GM12878 (cell line): Measurements from ENCODE around the gene GPR21. TPM values are rescaled to one million over a fixed set of nuclear protein-coding genes. Genes with fewer than 3 reads are reported as not detected.

Experiments
- ATAC-seq: fragments of 200-7000 bp; cut with Tn5 transposase; 3 replicates; pipeline ENCODE4 v1.9.1; 2020; ENCODE audit warnings: mild to moderate bottlenecking, moderate library complexity
- BruUV-seq: library from RNA; stranded (reverse); fragments of 400-500 nt; replicated peaks from 2 replicates; lab custom pipeline; 2021; lab: Mats Ljungman, UMichigan
- CTCF ChIA-PET: fragments of 300-600 bp; sonication (Branson Sonifier 250); formaldehyde crosslinking; extraction: SDS; loops from one replicate; lab custom pipeline; 2021; ENCODE audit warnings: inconsistent platforms; lab: Yijun Ruan, JAX
- POLR2A ChIA-PET: fragments of 350-600 bp; formaldehyde crosslinking; extraction: SDS; loops from one replicate; lab custom pipeline; 2021; ENCODE audit warnings: inconsistent platforms; lab: Charles Lee
- RAD21 ChIA-PET: fragments of 300-600 bp; sonication (Branson Sonifier 250); formaldehyde crosslinking; loops from one replicate; lab custom pipeline; 2023; ENCODE audit warnings: antibody characterized with exemption; ENCODE audit not compliant: unreplicated experiment; lab: Charles Lee
- SMC1A ChIA-PET: fragments of 300-600 bp; sonication (Branson Sonifier 250); formaldehyde crosslinking; loops from one replicate; lab custom pipeline; 2023; ENCODE audit not compliant: unreplicated experiment, uncharacterized antibody; lab: Charles Lee
- DNase-seq: peaks from one replicate; pipeline ENCODE4 v3.0.0-alpha.2; 2011; ENCODE audit warnings: low read depth, low spot score
- FAIRE-seq: peaks from 3 replicates; lab custom pipeline; 2011; peaks lifted over from hg19 to GRCh38; lab: Jason Lieb, UNC
- H2AFZ ChIP-seq: 2 replicates; pipeline ENCODE4 v1.6.0; 2011; ENCODE audit warnings: low read depth, low read length, control low read depth; ENCODE audit not compliant: control insufficient read depth
- H3K27ac ChIP-seq: 2 replicates; pipeline ENCODE4 v1.5.1; 2011; ENCODE audit warnings: control low read depth; ENCODE audit not compliant: control insufficient read depth, insufficient read depth
- H3K27me3 ChIP-seq, 2 experiments: replicated peaks in 1 of 2; 2 replicates each; pipeline versions ENCODE4 v1.6.0 to v1.6.1; 2011; ENCODE audit warnings: low read length in 1 of 2; ENCODE audit not compliant: control insufficient read depth in 2 of 2, insufficient read depth in 2 of 2
- H3K36me3 ChIP-seq, 2 experiments: 2 replicates each; pipeline ENCODE4 v1.5.1; 2011; ENCODE audit warnings: low read length in 1 of 2; ENCODE audit not compliant: control insufficient read depth in 2 of 2, insufficient read depth in 2 of 2
- H3K4me1 ChIP-seq: 2 replicates; pipeline ENCODE4 v1.6.1; 2011; ENCODE audit warnings: mild to moderate bottlenecking, low read length, moderate library complexity, mixed read lengths; ENCODE audit not compliant: control insufficient read depth, insufficient read depth
- H3K4me2 ChIP-seq: 2 replicates; pipeline ENCODE4 v1.6.0; 2011; ENCODE audit warnings: control low read depth; ENCODE audit not compliant: control insufficient read depth, insufficient read depth
- H3K4me3 ChIP-seq: fragments of 200-600 bp; sonication (generic); 2 replicates; pipeline ENCODE4 v1.5.1; 2016
- H3K79me2 ChIP-seq: 2 replicates; pipeline ENCODE4 v1.6.0; 2011; ENCODE audit warnings: low read length; ENCODE audit not compliant: control insufficient read depth, insufficient read depth
- H3K9ac ChIP-seq: 2 replicates; pipeline ENCODE4 v1.8.0; 2011; ENCODE audit warnings: low read length, control low read depth, mixed read lengths; ENCODE audit not compliant: control insufficient read depth, insufficient read depth
- H3K9me3 ChIP-seq: replicated peaks from 3 replicates; pipeline ENCODE4 v1.5.1; 2011; ENCODE audit warnings: mild to moderate bottlenecking, low read length; ENCODE audit not compliant: control insufficient read depth, insufficient read depth
- H4K20me1 ChIP-seq: 2 replicates; pipeline ENCODE4 v1.6.0; 2011; ENCODE audit not compliant: control insufficient read depth, insufficient read depth
- CBFB ChIP-seq: IDR thresholded peaks from 2 replicates; pipeline ENCODE4 v1.6.1; 2016; ENCODE audit warnings: antibody characterized with exemption, low read depth
- ETV6 ChIP-seq, 2 experiments: fragments of 450-650 bp in 1 of 2; IDR thresholded peaks in 1 of 2; conservative IDR thresholded peaks in 1 of 2; 2 replicates each; pipeline ENCODE4 v1.6.1; 2014; ENCODE audit warnings: antibody characterized with exemption in 1 of 2, borderline replicate concordance in 1 of 2, low read depth in 1 of 2, mild to moderate bottlenecking in 1 of 2, moderate library complexity in 1 of 2
- FOS ChIP-seq: IDR thresholded peaks from 3 replicates; pipeline ENCODE4 v1.6.1; 2011; ENCODE audit warnings: borderline replicate concordance; ENCODE audit not compliant: insufficient read length; ENCODE audit errors: extremely low read depth
- HCFC1 ChIP-seq: fragments of 150-350 bp; IDR thresholded peaks from 2 replicates; pipeline ENCODE4 v1.6.1; 2014; ENCODE audit warnings: low read length
- KLF5 ChIP-seq: fragments of 450-650 bp; IDR thresholded peaks from 2 replicates; pipeline ENCODE4 v1.6.1; 2014; ENCODE audit warnings: mild to moderate bottlenecking; ENCODE audit not compliant: partially characterized antibody
- NFYB ChIP-seq: IDR thresholded peaks from 2 replicates; pipeline ENCODE4 v1.6.1; 2011; ENCODE audit warnings: low read depth, mild to moderate bottlenecking, low read length, improper control_type of control experiment, moderate library complexity; ENCODE audit not compliant: insufficient read depth
- NR2C1 ChIP-seq: fragments of 450-650 bp; IDR thresholded peaks from 2 replicates; pipeline ENCODE4 v1.6.1; 2017; ENCODE audit warnings: antibody characterized with exemption, mild to moderate bottlenecking, moderate library complexity
- PAX5 ChIP-seq: IDR thresholded peaks from 2 replicates; pipeline ENCODE4 v1.6.1; 2011; ENCODE audit warnings: low read depth, low read length, borderline replicate concordance
- RB1 ChIP-seq: fragments of 450-650 bp; formaldehyde crosslinking; IDR thresholded peaks from 2 replicates; pipeline ENCODE4 v1.6.1; 2017; ENCODE audit warnings: mild to moderate bottlenecking, borderline replicate concordance
- RCOR1 ChIP-seq: conservative IDR thresholded peaks from 2 replicates; pipeline ENCODE4 v1.6.1; 2012; ENCODE audit warnings: low read depth, low read length, improper control_type of control experiment
- SIN3A ChIP-seq: IDR thresholded peaks from 2 replicates; pipeline ENCODE4 v1.6.1; 2012; ENCODE audit warnings: low read depth, low read length, improper control_type of control experiment
- SPI1 ChIP-seq: IDR thresholded peaks from 2 replicates; pipeline ENCODE4 v1.6.1; 2011; ENCODE audit warnings: low read depth, mild to moderate bottlenecking, low read length, moderate library complexity, borderline replicate concordance; ENCODE audit not compliant: insufficient read depth
- TCF3 ChIP-seq: IDR thresholded peaks from 2 replicates; pipeline ENCODE4 v1.6.1; 2012; ENCODE audit warnings: low read depth, mild to moderate bottlenecking, low read length, borderline replicate concordance; ENCODE audit not compliant: insufficient read depth
- TCF7 ChIP-seq: IDR thresholded peaks from 2 replicates; pipeline ENCODE4 v1.6.1; 2014; ENCODE audit warnings: antibody characterized with exemption, borderline replicate concordance
- ZSCAN29 ChIP-seq: fragments of 450-650 bp; IDR thresholded peaks from 2 replicates; pipeline ENCODE4 v1.6.1; 2017; ENCODE audit warnings: mild to moderate bottlenecking, moderate library complexity
- WGBS: methylation state at CpG from one replicate; pipeline ENCODE4 v1.1.6; 2016; ENCODE audit warnings: low lambda C conversion rate; ENCODE audit not compliant: insufficient replicate concordance, insufficient coverage; ENCODE audit errors: missing lambda C conversion rate; 5-methylcytosine and 5-hydroxymethylcytosine counted together
- in situ Hi-C: fragments of 300-500 bp; cut with MboI; formaldehyde crosslinking; loops from 9 replicates; pipeline ENCODE4 v1.14.3; 2018; ENCODE audit warnings: mixed read lengths
- intact Hi-C: fragments of 100-400 bp; cut with micrococcal nuclease; formaldehyde crosslinking; loops from one replicate; pipeline ENCODE4 v1.14.2; 2022; ENCODE audit not compliant: unreplicated experiment
- polyA plus RNA-seq, 11 experiments: library from polyadenylated mRNA; depleted of rRNA in 4 of 11; unstranded in 6 of 11; stranded (reverse) in 5 of 11; fragments of >200 nt; fragmentation: Nextera tagmentation in 4 of 11; fragmentation: Illumina TruSeq in 1 of 11; extraction: Ambion mirVana in 4 of 11; extraction: Trizol in 1 of 11; gene quantifications; 1 replicate in 1 of 11; 2 replicates in 10 of 11; pipeline versions ENCODE4 v1.2.1 to v1.2.3, GENCODE V29; 2011 to 2016; ENCODE audit warnings: inconsistent platforms in 2 of 11, missing spikeins in 2 of 11, low read depth in 1 of 11
- total RNA-seq, 4 experiments: library from RNA; depleted of rRNA in 3 of 4; stranded (reverse); fragments of >200 nt in 3 of 4; fragmentation: Illumina TruSeq in 1 of 4; extraction: Trizol in 1 of 4; gene quantifications; 2 replicates each; pipeline versions ENCODE4 v1.2.1 to v1.2.3, GENCODE V29; 2013 to 2021
- TF ChIP-seq, protein P1 (sequence below): IDR thresholded peaks from 2 replicates; pipeline ENCODE4 v1.6.1; 2011; ENCODE audit warnings: low read depth, low read length, improper control_type of control experiment, borderline replicate concordance
- TF ChIP-seq, protein P2 (sequence below): fragments of 450-650 bp; formaldehyde crosslinking; IDR thresholded peaks from 2 replicates; pipeline ENCODE4 v1.4.0; 2020; ENCODE audit warnings: mild to moderate bottlenecking, moderate library complexity
- TF ChIP-seq, protein P3 (sequence below): fragments of 450-650 bp; IDR thresholded peaks from 2 replicates; pipeline ENCODE4 v1.6.1; 2014; ENCODE audit warnings: mild to moderate bottlenecking
- TF ChIP-seq, protein P4 (sequence below): fragments of 450-650 bp; IDR thresholded peaks from 2 replicates; pipeline ENCODE4 v1.6.1; 2016; ENCODE audit warnings: mild to moderate bottlenecking

The GPR21 gene
- total and polyA plus RNA-seq, 10 of the 15 experiments (the other 5 are each of a cell fraction or from before 2014, with no cell fraction given) = 0.09 to 1.9 (median 0.57) TPM; not detected in 4

DNA sequence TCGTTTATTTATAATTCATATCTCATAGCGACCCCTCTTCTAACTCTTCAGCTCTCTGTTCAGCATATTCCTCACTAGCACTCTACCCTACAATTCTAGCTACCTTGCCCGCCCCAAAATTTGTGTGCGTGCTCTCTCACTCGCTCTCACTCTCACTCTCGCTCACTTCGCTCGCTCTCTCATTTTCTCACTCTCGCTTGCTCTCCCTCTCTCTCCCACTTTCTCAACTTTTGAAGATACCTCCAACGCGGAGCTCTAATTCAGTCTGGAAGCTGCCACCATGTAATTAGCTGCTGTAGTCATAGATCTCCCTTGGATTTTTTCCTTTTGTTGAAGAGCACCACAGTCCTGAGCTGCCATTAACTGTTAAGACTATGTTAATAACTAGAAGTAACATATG lies 30.4 kb downstream of the GPR21 start:
- no peaks in the 10 kb centered on the region for H3K27me3 ChIP-seq
- no peak for DNase-seq
- 98% methylated on average over 11 of the region's 11 CpGs for WGBS
- no peak for TF ChIP-seq FOS
- TF ChIP-seq, protein P1, sequence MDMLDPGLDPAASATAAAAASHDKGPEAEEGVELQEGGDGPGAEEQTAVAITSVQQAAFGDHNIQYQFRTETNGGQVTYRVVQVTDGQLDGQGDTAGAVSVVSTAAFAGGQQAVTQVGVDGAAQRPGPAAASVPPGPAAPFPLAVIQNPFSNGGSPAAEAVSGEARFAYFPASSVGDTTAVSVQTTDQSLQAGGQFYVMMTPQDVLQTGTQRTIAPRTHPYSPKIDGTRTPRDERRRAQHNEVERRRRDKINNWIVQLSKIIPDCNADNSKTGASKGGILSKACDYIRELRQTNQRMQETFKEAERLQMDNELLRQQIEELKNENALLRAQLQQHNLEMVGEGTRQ = no peak
- TF ChIP-seq TCF3 = no peak
- TF ChIP-seq ETV6 (conservative IDR thresholded peaks at IDR 0.05 in 1 of 2, IDR thresholded peaks at IDR 0.05 in 1 of 2; ENCODE audit: borderline replicate concordance in 1 of 2, low read depth in 1 of 2) = no peak
- TF ChIP-seq NR2C1 = no peak
- TF ChIP-seq PAX5 = no peak
- TF ChIP-seq, protein P2, sequence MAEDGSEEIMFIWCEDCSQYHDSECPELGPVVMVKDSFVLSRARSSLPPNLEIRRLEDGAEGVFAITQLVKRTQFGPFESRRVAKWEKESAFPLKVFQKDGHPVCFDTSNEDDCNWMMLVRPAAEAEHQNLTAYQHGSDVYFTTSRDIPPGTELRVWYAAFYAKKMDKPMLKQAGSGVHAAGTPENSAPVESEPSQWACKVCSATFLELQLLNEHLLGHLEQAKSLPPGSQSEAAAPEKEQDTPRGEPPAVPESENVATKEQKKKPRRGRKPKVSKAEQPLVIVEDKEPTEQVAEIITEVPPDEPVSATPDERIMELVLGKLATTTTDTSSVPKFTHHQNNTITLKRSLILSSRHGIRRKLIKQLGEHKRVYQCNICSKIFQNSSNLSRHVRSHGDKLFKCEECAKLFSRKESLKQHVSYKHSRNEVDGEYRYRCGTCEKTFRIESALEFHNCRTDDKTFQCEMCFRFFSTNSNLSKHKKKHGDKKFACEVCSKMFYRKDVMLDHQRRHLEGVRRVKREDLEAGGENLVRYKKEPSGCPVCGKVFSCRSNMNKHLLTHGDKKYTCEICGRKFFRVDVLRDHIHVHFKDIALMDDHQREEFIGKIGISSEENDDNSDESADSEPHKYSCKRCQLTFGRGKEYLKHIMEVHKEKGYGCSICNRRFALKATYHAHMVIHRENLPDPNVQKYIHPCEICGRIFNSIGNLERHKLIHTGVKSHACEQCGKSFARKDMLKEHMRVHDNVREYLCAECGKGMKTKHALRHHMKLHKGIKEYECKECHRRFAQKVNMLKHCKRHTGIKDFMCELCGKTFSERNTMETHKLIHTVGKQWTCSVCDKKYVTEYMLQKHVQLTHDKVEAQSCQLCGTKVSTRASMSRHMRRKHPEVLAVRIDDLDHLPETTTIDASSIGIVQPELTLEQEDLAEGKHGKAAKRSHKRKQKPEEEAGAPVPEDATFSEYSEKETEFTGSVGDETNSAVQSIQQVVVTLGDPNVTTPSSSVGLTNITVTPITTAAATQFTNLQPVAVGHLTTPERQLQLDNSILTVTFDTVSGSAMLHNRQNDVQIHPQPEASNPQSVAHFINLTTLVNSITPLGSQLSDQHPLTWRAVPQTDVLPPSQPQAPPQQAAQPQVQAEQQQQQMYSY = no peak
- TF ChIP-seq RB1 = no peak
- no peak for TF ChIP-seq ZSCAN29
- TF ChIP-seq, protein P3, sequence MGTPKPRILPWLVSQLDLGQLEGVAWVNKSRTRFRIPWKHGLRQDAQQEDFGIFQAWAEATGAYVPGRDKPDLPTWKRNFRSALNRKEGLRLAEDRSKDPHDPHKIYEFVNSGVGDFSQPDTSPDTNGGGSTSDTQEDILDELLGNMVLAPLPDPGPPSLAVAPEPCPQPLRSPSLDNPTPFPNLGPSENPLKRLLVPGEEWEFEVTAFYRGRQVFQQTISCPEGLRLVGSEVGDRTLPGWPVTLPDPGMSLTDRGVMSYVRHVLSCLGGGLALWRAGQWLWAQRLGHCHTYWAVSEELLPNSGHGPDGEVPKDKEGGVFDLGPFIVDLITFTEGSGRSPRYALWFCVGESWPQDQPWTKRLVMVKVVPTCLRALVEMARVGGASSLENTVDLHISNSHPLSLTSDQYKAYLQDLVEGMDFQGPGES = no peak
- no peak for TF ChIP-seq KLF5
- TF ChIP-seq RCOR1 = no peak
- TF ChIP-seq NFYB = no peak
- TF ChIP-seq, protein P4, sequence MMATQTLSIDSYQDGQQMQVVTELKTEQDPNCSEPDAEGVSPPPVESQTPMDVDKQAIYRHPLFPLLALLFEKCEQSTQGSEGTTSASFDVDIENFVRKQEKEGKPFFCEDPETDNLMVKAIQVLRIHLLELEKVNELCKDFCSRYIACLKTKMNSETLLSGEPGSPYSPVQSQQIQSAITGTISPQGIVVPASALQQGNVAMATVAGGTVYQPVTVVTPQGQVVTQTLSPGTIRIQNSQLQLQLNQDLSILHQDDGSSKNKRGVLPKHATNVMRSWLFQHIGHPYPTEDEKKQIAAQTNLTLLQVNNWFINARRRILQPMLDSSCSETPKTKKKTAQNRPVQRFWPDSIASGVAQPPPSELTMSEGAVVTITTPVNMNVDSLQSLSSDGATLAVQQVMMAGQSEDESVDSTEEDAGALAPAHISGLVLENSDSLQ = no peak
- no peak for TF ChIP-seq HCFC1
- TF ChIP-seq SIN3A = no peak
- no peak for TF ChIP-seq CBFB
- TF ChIP-seq SPI1 = no peak
- no peak for TF ChIP-seq TCF7
- TF ChIP-seq, all 136 proteins: peak for 0
- H3K4me3 ChIP-seq = no peak overlapping the region
- BruUV-seq = no TSS peak
- no peaks in the 10 kb centered on the region for H3K9me3 ChIP-seq
- no peak for FAIRE-seq
- no peak overlapping the region for H3K4me2 ChIP-seq
- no peaks in the 10 kb centered on the region for H4K20me1 ChIP-seq
- RAD21 ChIA-PET = no interaction called here
- SMC1A ChIA-PET = interaction anchor here (0.6 kb wide), 1 partner anchor 769 kb away, joined by 3 read pairs; no protein-coding TSS in a partner anchor
- no peak overlapping the region for H3K9ac ChIP-seq
- no peaks in the 10 kb centered on the region for H3K79me2 ChIP-seq
- CTCF ChIA-PET = interaction anchor here (1.0 kb wide), 1 partner anchor 15 kb away, joined by 3 read pairs; no protein-coding TSS in a partner anchor
- POLR2A ChIA-PET = no interaction called here
- no peak for ATAC-seq
- H3K36me3 ChIP-seq = peaks cover 0 to 14% of the 10 kb centered on the region in 2 experiments; a peak in 3 of 4 replicates
- H2AFZ ChIP-seq = no peak overlapping the region
- H3K27ac ChIP-seq = no peak overlapping the region
- intact Hi-C loops = no loop called here
- in situ Hi-C loops = no loop called here
- no peaks in the 10 kb centered on the region for H3K4me1 ChIP-seq
